ENCODE results near the gene CARD11. TPM values are rescaled to one million over a fixed set of nuclear protein-coding genes. Genes with fewer than 3 reads are reported as not detected.

CARD11 gene
- total RNA-seq, 2 experiments from 2014 or later, result 98.3 to 103 TPM

DNA sequence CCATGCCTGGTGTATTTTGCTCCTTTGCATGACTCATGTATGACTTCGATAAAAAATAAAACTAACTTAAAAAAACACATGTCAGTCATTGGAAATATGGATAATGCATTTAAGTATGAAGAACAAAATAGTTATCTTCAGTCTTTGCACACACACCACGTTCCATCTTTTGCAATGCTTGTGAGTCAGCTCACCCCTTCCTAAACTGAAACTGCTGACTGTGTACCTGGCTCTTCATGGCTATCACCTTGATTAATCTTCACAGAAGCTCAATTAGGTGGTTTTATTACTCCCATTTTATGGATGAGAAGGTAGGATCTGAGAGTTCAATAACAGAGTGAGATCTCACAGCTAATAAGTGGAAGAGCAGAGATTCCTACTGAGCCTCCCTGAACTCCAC lies 79.5 kb downstream of the CARD11 start:
- POLR2A ChIA-PET, result interaction anchor here (0.6 to 3.6 kb wide), 2 partner anchors 15 to 141 kb away, joined by 3 to 19 read pairs; no protein-coding TSS in a partner anchor
- H3K27me3 Mint-ChIP-seq, result no peaks in the 10 kb centered on the region
- H3K9me3 Mint-ChIP-seq, result peaks cover 28% of the 10 kb centered on the region
- H3K4me3 Mint-ChIP-seq, result no peak overlapping the region
- H3K27ac Mint-ChIP-seq, result peak overlapping the region; percentile 41
- TF ChIP-seq, protein P1, sequence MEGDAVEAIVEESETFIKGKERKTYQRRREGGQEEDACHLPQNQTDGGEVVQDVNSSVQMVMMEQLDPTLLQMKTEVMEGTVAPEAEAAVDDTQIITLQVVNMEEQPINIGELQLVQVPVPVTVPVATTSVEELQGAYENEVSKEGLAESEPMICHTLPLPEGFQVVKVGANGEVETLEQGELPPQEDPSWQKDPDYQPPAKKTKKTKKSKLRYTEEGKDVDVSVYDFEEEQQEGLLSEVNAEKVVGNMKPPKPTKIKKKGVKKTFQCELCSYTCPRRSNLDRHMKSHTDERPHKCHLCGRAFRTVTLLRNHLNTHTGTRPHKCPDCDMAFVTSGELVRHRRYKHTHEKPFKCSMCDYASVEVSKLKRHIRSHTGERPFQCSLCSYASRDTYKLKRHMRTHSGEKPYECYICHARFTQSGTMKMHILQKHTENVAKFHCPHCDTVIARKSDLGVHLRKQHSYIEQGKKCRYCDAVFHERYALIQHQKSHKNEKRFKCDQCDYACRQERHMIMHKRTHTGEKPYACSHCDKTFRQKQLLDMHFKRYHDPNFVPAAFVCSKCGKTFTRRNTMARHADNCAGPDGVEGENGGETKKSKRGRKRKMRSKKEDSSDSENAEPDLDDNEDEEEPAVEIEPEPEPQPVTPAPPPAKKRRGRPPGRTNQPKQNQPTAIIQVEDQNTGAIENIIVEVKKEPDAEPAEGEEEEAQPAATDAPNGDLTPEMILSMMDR (IDR thresholded peaks at IDR 0.05), result no peak
- no peak for ATAC-seq
- intact Hi-C loops (cut with micrococcal nuclease), result no loop called here
- CTCF ChIA-PET, result interaction anchor here (1.1 kb wide), 1 partner anchor 10 kb away, joined by 3 read pairs; no protein-coding TSS in a partner anchor
- peaks cover 58% of the 10 kb centered on the region for H3K36me3 Mint-ChIP-seq (ENCODE audit: low read depth)
- H3K4me1 Mint-ChIP-seq (ENCODE audit: low read depth), result peaks cover 58% of the 10 kb centered on the region
- no peak for DNase-seq

DNA sequence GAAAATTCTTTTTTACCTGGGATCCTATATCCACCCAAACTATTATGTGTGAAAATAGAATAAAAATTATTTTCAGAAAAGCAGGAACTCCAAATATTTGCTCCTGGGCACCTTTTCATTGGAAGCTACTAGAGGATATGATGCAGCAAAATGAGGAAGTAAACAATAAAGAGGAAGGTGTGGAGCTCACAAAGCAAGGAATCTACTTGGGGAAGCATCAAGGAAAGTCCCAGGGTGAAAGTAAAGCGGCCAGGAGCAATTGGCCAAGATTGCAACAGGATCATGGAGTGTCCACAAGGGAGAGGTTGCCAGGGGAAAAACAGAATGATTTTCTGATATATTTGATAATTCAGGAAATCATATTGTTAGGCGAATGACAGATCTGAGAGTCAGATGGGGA lies 80.8 kb downstream of the CARD11 start:
- ATAC-seq (no peak), DNase-seq (no peak)
- H3K27me3 Mint-ChIP-seq, result no peaks in the 10 kb centered on the region
- CTCF ChIA-PET, result no interaction called here
- TF ChIP-seq, protein P1 (IDR thresholded peaks at IDR 0.05), result no peak
- H3K9me3 Mint-ChIP-seq, result peaks cover 23% of the 10 kb centered on the region
- peaks cover 71% of the 10 kb centered on the region for H3K36me3 Mint-ChIP-seq (ENCODE audit: low read depth)
- peaks cover 67% of the 10 kb centered on the region for H3K4me1 Mint-ChIP-seq (ENCODE audit: low read depth)
- H3K27ac Mint-ChIP-seq, result peak overlapping the region; percentile 47
- POLR2A ChIA-PET, result no interaction called here
- intact Hi-C loops (cut with micrococcal nuclease), result no loop called here
- H3K4me3 Mint-ChIP-seq, result no peak overlapping the region

DNA sequence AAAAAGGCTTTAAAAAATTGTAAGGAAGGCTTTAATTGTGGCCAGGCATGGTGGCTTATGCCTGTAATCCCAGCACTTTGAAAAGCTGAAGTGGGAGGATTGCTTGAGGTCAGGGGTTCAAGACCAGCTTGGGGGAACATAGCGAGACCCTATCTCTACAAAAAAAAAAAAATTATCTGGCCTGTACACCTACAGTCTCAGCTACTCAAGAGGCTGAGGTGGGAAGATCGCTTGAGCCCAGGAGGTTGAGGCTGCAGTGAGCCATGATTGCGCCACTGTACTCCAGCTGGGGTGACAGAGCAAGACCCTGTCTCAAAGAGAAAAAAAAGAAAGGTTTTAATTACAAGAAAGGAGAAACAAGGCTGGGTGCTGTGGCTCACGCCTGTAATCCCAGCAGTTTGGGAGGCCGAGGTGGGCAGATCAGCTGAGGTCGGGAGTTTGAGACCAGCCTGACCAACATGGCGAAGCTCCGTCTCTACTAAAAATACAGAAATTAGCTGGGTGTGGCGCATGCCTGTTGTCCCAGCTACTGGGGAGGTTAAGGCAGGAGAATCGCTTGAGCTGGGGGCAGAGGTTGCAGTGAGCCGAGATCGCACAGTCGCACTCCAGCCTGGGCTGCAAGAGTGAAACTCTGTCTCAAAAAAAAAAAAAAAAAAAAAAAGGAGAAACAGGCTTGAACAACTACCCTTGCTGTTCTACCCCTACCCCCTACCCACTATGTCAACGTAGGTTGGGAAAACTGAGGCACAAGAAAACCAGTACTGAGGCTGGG lies 83.7 kb downstream of the CARD11 start:
- Mint-ChIP-seq H3K27ac (peak overlapping the region; percentile 92), H3K27me3 (no peaks in the 10 kb centered on the region), H3K36me3 (ENCODE audit: low read depth) (peaks cover 66% of the 10 kb centered on the region), H3K4me3 (no peak overlapping the region), H3K9me3 (peaks cover 1% of the 10 kb centered on the region), H3K4me1 (ENCODE audit: low read depth) (peaks cover 77% of the 10 kb centered on the region)
- ChIA-PET POLR2A (interaction anchor here (1.1 to 1.4 kb wide), 2 partner anchors 81 to 103 kb away, joined by 3 to 4 read pairs; no protein-coding TSS in a partner anchor), CTCF (interaction anchor here (0.7 to 1.0 kb wide), 2 partner anchors 45 to 195 kb away, joined by 3 read pairs; no protein-coding TSS in a partner anchor)
- ATAC-seq (no peak), DNase-seq (no peak)
- TF ChIP-seq, protein P1 (IDR thresholded peaks at IDR 0.05), result no peak
- intact Hi-C loops (cut with micrococcal nuclease), result no loop called here

DNA sequence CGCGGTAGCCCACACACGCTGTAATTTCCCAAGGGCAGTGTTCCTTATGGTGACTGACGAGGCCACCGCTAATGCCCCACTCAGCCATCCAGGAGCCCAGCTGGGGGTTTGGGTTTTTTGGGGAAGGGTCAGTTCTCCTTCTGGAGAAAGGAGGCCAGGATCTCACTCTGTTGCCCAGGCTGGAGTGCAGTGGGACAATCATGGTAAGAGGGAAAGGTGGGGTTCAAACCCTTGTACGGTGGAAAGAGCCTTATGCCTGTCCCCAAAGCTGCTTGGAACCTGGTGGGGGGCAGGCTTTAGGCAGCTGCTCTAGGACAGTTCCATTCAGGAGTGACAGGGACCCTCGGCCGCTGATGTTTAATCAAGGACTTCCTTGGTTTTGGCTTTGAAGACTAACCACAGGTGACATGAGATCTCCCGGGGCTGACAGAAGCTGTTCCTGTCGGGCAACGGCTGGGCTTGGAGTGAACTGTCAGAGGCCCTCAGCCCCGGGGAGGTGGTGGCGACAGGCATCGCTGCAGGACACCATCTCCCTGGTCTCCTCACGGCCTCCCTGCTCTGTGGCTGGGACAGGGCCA lies 84.5 kb downstream of the CARD11 start:
- H3K4me3 Mint-ChIP-seq, result no peak overlapping the region

More for the DNA sequence above, 84.5 kb downstream of the CARD11 start:
- POLR2A ChIA-PET, result interaction anchor here (1.1 to 1.4 kb wide), 2 partner anchors 82 to 104 kb away, joined by 3 to 4 read pairs; no protein-coding TSS in a partner anchor
- H3K4me1 Mint-ChIP-seq (ENCODE audit: low read depth), result peaks cover 79% of the 10 kb centered on the region
- no peaks in the 10 kb centered on the region for H3K27me3 Mint-ChIP-seq
- intact Hi-C loops (cut with micrococcal nuclease), result no loop called here
- CTCF ChIA-PET, result no interaction called here
- ATAC-seq (no peak), DNase-seq (no peak)
- H3K27ac Mint-ChIP-seq, result peak overlapping the region; percentile 92
- peaks cover 67% of the 10 kb centered on the region for H3K36me3 Mint-ChIP-seq (ENCODE audit: low read depth)
- peaks cover 1% of the 10 kb centered on the region for H3K9me3 Mint-ChIP-seq
- TF ChIP-seq, protein P1 (IDR thresholded peaks at IDR 0.05), result no peak
